ENCODE data around the gene SNX27. TPM values are rescaled to one million over a fixed set of nuclear protein-coding genes. Genes with fewer than 3 reads are reported as not detected.
"Not testable (repeated sequence)": the region's sequence is repeated elsewhere in the genome, so short reads cannot be mapped to it uniquely, and the experiment has no call there.

The SNX27 gene
- total RNA-seq, 1 donor from 2014 or later = 40.7 TPM

GRCh38 chr1:151613282-151613780, 1.5 kb downstream of the SNX27 start:
- Mint-ChIP-seq H3K4me3 (peak overlapping the region; percentile 97), H3K27ac (peak overlapping the region; percentile 90)

DNA sequence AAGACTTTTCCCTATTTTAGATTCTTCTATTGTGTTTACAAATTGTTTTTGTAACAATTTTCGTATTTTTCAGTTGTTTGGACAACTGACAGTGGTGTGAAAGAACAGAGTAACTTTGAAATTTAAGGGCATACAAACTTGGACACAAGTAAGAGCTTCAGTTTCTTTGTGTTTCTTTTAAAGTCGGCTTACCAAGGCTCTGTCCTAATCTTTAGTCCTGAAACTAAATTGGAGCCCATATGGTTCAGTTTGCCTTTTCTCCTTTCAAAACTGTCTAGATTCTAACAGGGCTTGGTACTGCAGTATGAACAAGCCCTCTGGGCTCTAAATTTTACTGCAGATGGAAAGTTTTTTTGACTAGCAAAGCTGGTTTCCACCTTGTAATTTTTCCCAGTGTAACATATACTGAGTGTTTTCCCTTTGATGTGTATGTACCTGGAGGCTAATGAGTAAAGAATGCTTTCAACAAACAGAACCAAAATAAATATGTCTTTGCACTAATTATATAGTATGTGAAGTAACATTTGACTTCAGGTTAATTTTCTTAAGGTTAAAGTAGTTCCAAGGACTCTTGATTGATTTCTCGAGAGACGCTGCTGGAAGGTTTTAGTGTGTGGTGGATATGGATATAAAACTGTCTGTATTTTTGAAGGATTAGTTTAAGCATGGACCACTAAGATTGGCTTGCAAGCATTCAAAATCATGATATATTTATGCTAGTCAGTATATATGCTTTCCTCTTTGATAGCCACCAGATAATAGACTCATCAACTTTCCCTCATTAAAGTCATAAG, 4.1 kb downstream of the SNX27 start:
- H3K4me3 Mint-ChIP-seq = no peak overlapping the region

More at GRCh38 chr1:151613282-151613780, 1.5 kb downstream of the SNX27 start:
- no peaks in the 10 kb centered on the region for H3K27me3 Mint-ChIP-seq
- no peak for DNase-seq (ENCODE audit: extremely low spot score, unreplicated experiment)
- H3K4me1 Mint-ChIP-seq (ENCODE audit: unreplicated experiment) = peaks cover 30% of the 10 kb centered on the region
- H3K9me3 Mint-ChIP-seq = no peaks in the 10 kb centered on the region
- H3K36me3 Mint-ChIP-seq = peaks cover 4% of the 10 kb centered on the region
- TF ChIP-seq, protein P1, sequence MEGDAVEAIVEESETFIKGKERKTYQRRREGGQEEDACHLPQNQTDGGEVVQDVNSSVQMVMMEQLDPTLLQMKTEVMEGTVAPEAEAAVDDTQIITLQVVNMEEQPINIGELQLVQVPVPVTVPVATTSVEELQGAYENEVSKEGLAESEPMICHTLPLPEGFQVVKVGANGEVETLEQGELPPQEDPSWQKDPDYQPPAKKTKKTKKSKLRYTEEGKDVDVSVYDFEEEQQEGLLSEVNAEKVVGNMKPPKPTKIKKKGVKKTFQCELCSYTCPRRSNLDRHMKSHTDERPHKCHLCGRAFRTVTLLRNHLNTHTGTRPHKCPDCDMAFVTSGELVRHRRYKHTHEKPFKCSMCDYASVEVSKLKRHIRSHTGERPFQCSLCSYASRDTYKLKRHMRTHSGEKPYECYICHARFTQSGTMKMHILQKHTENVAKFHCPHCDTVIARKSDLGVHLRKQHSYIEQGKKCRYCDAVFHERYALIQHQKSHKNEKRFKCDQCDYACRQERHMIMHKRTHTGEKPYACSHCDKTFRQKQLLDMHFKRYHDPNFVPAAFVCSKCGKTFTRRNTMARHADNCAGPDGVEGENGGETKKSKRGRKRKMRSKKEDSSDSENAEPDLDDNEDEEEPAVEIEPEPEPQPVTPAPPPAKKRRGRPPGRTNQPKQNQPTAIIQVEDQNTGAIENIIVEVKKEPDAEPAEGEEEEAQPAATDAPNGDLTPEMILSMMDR (conservative IDR thresholded peaks at IDR 0.05) = no peak

GRCh38 chr1:151616505-151616849, 4.6 kb downstream of the SNX27 start:
- no peak overlapping the region for H3K27ac Mint-ChIP-seq
- no peaks in the 10 kb centered on the region for H3K9me3 Mint-ChIP-seq
- H3K36me3 Mint-ChIP-seq = peaks cover 4% of the 10 kb centered on the region
- H3K27me3 Mint-ChIP-seq = no peaks in the 10 kb centered on the region
- H3K4me1 Mint-ChIP-seq (ENCODE audit: unreplicated experiment) = peaks cover 40% of the 10 kb centered on the region
- no peak for DNase-seq (ENCODE audit: extremely low spot score, unreplicated experiment)
- no peak overlapping the region for H3K4me3 Mint-ChIP-seq
- TF ChIP-seq, protein P1 (conservative IDR thresholded peaks at IDR 0.05) = no peak

More for the DNA sequence above, 4.1 kb downstream of the SNX27 start:
- Mint-ChIP-seq H3K9me3 (no peaks in the 10 kb centered on the region), H3K27ac (no peak overlapping the region), H3K27me3 (no peaks in the 10 kb centered on the region), H3K36me3 (peaks cover 4% of the 10 kb centered on the region), H3K4me1 (ENCODE audit: unreplicated experiment) (peaks cover 39% of the 10 kb centered on the region)
- TF ChIP-seq, protein P1 (conservative IDR thresholded peaks at IDR 0.05) = no peak
- no peak for DNase-seq (ENCODE audit: extremely low spot score, unreplicated experiment)

DNA sequence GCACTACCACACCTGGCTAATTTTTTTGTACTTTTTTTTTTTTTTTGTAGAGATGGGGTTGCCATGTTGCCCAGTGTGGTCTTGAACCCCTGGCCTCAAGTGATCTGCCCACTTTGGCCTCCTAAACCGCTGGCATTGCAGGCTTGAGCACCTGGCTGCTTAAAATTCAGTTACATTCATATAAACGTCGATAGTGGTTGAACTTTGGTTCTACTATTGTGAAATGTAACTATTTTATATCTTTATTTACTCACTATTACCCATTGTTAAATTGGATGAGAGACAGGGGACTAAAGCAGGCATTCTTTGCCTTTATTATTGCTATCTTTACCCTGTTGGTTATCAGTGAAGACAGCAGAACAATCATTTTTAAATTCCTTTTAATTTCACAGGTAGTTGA, 6.2 kb downstream of the SNX27 start:
- Mint-ChIP-seq H3K27me3 (no peaks in the 10 kb centered on the region), H3K9me3 (no peaks in the 10 kb centered on the region), H3K4me3 (no peak overlapping the region), H3K36me3 (peaks cover 4% of the 10 kb centered on the region), H3K4me1 (ENCODE audit: unreplicated experiment) (peaks cover 39% of the 10 kb centered on the region), H3K27ac (no peak overlapping the region)
- TF ChIP-seq, protein P1 (conservative IDR thresholded peaks at IDR 0.05) = no peak
- DNase-seq (ENCODE audit: extremely low spot score, unreplicated experiment) = no peak

- H3K27ac Mint-ChIP-seq = no peak overlapping the region
Observed at GRCh38 chr1:151618470-151618869, 6.6 kb downstream of the SNX27 start.

DNA sequence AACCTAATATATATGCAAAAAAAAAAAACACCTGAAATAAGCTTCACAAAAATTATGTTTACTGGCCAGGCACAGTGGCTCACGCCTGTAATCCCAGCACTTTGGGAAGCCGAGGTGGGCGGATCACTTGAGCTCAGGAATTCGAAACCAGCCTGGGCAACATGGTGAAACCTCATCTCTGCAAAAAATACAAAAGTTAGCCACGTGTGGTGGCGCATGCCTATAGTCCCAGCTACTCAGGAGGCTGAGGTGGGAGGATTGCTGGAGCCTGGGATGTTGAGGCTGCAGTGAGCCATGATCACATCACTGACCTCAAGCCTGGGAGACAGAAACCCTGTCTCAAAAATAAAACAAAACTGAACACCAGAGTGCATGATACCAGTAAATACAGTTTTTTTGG, 7.1 kb downstream of the SNX27 start:
- not testable (repeated sequence) for H3K27ac Mint-ChIP-seq, H3K27me3 Mint-ChIP-seq

More at GRCh38 chr1:151618470-151618869, 6.6 kb downstream of the SNX27 start:
- TF ChIP-seq, protein P1 (conservative IDR thresholded peaks at IDR 0.05) = no peak
- Mint-ChIP-seq H3K4me1 (ENCODE audit: unreplicated experiment) (peaks cover 34% of the 10 kb centered on the region), H3K36me3 (peaks cover 4% of the 10 kb centered on the region), H3K27me3 (no peaks in the 10 kb centered on the region), H3K9me3 (no peaks in the 10 kb centered on the region), H3K4me3 (no peak overlapping the region)
- DNase-seq (ENCODE audit: extremely low spot score, unreplicated experiment) = no peak

More for the DNA sequence above, 7.1 kb downstream of the SNX27 start:
- H3K9me3 Mint-ChIP-seq; H3K4me3 Mint-ChIP-seq; DNase-seq (ENCODE audit: extremely low spot score, unreplicated experiment); H3K36me3 Mint-ChIP-seq: not testable (repeated sequence)
- H3K4me1 Mint-ChIP-seq (ENCODE audit: unreplicated experiment) = peaks cover 32% of the 10 kb centered on the region

All from type B pancreatic cell (in vitro differentiated cells).